ENCODE results near the gene CACNA2D3.

Gene CACNA2D3

DNA sequence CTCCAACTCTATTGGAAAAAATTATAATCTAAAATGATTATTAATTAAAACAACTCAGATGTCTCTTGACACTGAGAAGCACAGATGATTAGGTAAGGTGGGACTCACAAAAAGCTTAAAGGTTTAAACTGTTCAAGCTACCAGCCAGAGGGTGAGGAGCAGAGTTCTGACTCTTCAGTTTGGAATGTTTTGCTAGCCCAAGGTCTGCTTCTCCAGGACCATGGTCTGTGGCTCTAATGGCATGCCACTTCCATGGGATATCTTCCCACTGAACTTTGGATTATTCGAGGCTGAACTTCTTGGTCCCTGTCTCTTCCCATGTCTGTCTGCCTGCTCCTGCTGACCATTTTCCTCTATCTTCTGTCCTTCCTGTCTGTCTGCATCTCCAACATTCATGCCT lies 49.2 kb downstream of the CACNA2D3 start:
- DNase-seq (ENCODE audit: low read depth): no peak

DNA sequence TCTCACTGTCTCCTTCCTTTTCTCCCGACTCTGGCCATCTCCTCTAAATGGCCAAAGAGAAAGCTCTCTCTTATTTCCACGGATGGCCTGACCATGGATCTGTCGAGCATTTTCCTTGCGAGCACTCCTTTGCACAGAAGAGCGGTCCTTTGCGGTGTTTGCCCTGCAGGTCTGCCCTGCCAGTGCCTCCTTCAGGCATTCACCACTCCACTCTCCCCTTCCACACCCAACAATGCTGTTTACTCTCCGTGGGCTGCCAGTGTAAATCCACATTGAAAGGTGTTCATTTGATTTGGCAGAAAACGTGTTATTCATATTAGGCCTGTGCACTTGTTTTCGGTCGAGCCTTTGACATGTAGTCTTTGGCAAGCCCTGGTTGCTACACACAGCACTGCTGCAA lies 49.6 kb downstream of the CACNA2D3 start:
- no peak for DNase-seq (ENCODE audit: low read depth)

DNA sequence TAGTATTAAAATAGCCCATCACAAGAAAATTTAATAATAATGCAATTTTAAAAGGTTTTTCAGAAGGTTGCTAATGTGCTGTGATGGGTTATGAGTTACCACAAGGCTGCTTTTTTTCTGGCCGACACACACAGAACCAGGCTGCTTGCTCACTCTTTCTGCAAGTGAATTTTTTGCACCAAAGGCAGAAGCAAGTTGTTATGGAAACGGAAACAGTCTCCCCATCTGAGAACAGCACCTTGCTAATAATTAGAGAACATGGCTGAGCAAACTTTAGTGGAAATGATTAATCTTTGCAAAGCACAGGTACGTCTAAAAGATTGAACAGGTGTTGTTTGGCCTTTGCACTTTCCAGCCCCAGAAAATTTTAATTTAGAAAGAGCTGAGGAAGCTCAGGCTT lies 51.0 kb downstream of the CACNA2D3 start:
- no peak for DNase-seq (ENCODE audit: low read depth)

DNA sequence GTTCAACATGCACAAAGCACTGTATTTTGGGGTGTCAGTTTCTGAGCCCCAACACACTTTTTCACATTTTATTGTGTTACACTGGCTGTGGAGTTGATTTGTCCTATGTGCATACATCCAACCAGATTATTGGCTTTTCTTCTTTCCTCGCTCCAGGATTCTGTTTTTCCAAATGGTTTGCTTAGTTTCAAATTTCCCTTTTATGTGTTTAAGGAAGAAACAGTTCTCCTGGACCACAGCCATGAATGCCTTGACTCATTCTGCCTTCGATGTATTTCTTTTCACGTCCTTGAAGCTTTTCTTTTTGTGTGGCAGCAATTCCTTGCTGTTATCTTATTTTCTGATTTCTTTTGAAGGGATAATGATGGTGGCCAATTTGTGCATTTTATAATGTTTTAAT lies 53.8 kb downstream of the CACNA2D3 start:
- no peak for DNase-seq (ENCODE audit: low read depth)

DNA sequence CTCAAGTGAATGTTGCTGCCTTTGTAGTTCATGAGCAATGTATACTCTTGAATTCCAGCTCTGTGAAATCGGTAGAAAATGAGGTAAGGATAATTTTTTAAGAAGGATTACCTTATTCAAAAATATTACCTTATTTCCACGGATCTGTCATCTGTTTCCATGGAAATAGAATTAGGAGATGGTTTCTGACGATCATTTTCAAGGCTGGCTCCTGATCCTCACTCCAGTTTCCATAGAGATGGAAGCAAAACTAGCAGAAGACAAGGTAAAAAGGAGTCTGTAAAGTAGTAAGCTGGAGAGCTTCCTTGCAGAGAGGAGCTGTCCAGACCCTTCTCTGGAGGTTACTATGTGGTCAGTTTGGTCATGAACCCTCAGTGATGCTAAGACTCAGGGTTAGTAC lies 55.5 kb downstream of the CACNA2D3 start:
- no peak for DNase-seq (ENCODE audit: low read depth)

DNA sequence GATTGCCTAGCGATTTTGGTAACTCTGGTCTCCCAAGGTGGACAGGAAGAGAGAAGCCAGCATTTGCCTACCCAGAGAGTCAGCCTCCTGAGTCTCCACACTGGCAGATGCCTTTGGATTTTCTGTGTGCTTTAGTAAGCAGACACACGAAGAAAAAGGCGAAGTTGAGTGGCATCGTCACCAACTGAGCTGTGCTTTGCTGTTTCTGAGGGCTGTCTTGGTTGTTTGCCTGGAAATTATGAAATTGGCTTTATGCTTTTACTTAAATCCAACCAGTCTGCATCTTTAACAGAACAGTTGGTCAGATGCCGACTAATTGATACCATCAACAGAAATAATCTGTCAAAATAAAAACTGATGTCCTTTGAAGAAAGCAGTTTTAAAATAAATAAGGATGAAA lies 56.0 kb downstream of the CACNA2D3 start:
- DNase-seq (ENCODE audit: low read depth): no peak

DNA sequence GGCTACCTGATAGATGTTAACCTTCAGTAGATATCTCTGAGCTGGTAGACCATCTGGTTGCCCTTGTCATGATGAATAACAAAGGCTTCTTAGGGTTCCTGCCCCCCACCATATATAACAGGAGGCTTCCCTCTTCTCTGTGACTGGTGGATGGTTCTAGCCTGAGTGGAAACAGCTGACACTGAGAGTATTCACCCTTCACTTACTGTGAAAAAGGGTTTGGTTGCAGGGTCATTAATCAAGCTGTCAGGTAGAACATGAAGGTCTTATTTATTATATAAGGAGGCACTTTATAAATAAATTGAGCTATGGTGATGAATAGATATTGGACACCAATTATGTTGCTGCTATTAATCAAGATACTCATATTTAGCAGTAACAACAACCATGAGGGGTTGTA lies 58.6 kb downstream of the CACNA2D3 start:
- DNase-seq (ENCODE audit: low read depth): no peak

DNA sequence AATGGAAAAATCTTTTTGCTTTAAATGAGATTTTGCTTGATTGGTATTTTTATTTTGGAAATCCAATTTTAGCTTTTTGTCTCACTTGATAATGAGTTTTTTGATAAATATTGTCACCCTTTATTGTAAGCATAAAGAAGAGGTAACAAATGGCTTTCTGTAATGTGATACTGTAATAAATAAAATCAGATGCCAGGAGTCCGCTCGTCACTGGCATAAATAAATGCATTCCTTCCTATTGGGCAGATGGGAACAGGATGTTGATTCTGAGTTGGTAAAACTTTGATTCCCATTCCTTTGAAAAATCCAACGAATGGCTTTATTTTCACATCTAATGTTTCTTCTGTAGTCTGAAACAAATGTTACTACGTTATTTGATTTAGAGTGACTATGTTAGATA lies 59.9 kb downstream of the CACNA2D3 start:
- no peak for DNase-seq (ENCODE audit: low read depth)

DNA sequence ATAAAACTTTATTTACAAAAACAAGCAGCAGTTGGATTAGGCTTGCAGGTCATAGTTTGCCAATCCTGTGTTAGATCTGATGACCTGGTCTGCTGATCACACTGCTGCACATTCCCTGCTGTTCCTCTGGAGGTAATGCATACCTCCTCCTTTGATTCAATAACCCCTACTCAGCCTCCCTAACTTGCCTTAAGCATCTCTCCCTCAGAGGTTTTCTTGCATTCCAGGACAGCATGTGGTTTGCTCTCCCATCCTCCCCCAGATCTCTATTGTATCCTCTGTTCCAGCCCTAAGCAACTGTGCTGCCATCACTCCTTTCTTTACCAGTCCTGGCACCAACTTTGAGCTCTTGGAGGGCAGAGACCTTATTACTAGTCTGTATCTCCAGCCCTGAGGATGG lies 63.4 kb downstream of the CACNA2D3 start:
- no peak for DNase-seq (ENCODE audit: low read depth)

DNA sequence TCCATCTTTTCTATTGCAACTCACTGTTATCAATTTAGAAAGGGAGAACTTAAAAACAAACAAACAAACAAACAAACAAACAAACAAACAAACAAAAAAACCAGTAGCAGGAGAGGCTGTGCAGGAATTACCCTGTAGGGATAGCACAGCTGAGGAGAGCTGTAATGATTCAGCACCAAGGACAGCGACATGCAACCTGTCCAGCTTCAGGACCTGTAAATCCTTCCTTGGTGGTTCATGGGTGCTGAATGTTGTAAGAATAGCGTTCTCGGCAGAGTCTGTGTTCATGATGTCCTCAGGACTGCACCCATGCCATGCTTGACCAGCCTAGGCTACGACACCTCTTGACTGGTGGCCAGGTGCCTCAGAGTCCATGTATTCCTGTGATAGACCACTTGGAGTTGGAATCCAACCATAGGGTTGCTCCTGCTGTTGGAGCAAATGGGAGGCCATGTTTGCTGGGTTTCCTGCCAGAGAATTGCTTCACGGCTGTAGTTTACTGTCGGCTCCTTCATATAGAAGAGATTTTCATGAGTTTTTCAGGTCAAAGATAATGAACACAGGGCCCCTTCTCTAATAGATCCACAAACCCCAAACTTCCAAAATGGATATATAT lies 65.9 kb downstream of the CACNA2D3 start:
- DNase-seq (ENCODE audit: low read depth): no peak

DNA sequence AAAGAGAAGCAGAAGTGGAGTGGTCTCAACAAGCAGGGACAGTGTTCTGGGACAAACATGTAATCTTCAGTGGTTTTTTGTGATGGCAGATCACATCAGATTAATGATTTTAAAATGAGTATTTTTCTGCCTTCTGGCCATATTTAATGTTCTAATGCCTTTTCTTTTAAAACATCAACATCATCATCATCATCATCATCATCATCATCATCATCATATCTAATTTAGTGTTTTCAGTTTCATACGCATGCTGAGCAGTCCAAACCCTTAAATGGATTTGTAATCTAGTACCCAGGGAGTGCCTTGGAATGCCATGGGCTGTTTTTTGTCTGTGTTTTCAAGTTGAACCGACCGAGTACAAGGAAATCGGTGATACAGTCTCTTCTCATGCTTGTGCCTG lies 68.9 kb downstream of the CACNA2D3 start:
- no peak for DNase-seq (ENCODE audit: low read depth)

DNA sequence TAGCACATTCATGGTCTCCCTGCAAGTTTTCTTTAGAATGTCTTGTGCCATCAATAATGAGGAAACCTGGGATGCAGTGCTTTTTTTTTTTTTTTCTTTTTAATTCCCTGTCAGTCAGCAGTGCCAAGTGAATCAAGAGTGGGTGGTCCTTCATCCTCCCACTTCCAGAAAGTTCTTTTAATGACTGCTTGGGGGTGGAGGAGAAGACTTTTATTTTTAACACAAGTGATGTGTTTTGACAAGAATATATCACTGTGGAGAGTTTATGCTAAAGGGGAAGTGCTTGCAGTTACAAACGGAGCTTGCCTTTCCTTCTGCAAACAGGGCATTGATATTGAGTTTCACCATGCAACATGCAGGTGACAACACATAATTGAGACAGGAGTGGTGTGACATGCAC lies 69.7 kb downstream of the CACNA2D3 start:
- DNase-seq (ENCODE audit: low read depth): no peak

DNA sequence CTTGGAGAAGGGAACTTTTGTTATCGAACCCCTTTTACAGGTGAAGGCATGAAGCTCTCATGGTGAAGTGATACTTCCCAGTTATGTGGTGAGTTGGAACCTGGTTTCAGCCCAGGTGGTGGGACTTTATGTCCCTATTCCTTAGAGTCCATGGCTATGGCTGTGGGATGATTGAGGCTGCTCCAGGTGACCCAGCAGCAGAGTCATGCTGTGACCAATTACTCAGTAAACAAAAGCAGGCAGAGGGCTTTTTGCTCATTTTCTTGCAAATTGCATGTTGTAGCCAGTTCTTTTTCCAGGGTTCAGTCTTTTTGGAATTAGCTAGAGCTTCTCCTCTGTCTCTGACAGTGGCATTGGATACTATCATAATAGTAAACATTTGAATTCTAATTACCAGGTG lies 70.7 kb downstream of the CACNA2D3 start:
- DNase-seq (ENCODE audit: low read depth): no peak

DNA sequence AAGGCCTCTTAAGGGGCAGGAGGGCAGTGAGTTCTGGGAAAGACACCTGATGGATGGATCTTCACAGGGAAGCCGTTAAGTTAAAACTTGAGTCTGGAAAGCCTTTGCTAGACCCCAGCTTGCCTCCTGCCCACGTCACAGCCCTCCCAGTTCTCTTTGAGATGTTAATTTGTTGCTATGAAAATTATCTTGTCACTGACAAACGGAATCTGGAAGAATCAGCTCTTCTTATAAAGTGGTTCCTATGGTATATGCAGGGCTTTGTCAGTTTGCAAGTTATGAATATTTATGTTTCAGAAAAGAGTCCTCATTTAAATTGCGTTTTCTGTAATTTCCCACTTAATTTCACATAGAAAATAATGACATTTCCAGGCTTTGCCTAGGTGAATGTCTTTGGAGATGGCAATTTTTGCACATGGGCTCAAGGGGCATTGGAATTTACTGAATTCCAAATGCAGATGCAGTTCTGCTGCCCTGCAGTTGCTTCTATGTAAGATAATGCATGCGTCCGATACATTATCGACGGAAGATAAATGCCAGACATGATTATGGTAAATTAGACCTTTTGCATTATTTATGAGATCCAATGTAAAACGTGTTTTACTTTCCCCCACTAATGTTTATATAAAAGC lies 74.1 kb downstream of the CACNA2D3 start:
- DNase-seq (ENCODE audit: low read depth): no peak

DNA sequence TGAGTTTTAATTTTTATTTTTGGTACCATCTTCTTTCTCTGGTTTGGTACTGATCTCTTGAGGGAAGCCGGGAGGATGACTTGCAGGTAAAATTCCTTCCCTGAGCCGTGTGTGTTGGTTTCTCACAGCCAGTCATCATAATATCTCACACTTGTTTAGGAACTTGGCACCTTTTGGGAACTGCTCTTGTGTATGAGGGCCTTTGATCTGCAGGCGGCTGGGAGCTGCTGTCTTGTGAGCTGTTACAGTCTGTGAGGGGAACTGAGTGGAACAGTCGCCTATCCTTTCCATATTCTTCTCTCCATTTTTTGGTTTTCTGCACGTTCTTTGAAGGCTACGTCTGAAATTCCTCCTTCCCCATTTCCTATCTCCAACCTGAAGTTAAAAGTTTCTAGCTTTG lies 75.2 kb downstream of the CACNA2D3 start:
- DNase-seq (ENCODE audit: low read depth): no peak

DNA sequence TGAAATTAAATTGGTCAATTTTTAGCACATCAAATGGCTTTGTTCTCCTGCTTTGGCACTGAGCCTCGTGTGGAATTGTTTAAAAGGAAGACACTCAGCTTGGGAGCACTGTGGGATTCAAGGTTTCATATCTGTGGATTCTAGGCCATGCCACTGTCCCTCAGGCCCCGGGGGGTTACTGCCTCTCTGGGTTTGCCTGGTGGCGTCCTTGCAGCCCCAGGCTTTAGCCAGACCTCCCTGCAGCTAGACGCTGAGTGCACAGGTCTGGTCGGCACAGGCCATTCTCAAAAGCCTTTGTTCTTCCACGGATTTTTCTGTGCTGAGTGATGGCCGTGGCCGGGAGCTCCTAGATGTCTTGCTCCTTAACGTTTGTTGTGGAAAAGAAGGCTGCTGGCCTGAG lies 76.2 kb downstream of the CACNA2D3 start:
- DNase-seq (ENCODE audit: low read depth): no peak

DNA sequence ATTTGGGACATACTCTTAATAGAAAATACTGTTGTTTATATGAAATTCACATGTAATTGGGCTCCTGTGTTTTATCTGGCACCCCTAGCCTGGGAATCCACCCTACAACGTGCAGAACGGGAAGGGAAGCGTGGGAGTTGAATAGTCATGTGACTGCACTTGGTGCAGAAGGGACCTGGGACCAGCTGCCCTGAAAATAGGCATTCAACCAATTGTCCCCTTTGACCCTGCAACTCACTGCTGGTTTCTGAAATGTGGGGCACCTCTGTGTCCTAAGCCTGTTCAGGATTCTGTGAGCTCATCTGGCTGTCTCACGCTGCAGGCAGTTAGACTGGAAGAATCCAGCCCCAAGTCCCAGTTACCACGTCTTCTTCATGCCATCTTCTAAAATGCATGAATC lies 79.7 kb downstream of the CACNA2D3 start:
- no peak for DNase-seq (ENCODE audit: low read depth)

DNA sequence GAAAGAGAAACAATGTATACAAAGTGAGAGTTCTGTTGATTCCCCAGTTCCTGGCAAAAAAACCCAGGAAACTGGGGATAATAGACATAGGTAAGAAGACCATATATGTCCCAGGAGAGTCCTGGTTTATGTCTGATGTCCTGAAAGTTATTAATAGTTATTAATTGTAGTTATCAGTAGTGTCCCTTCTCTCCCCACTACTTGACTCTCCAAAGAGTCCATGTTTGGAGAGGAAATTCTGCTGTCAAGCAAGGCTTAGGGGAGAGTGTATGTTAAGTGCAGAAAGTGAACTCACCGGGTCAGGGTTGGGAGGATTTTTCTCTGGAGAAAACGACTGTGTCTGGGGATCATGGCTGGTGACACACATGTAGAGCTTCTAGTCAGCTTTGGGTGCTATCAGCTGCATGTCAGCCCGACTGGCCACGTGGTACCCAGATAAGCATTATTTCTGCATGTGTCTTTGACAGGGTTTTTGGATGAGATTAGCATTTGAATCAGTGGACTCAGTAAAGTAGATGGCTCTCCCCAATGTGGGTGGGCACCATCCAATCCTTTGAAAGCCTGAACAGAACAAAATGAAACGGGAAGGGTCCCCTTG lies 80.4 kb downstream of the CACNA2D3 start:
- DNase-seq (ENCODE audit: low read depth): no peak

DNA sequence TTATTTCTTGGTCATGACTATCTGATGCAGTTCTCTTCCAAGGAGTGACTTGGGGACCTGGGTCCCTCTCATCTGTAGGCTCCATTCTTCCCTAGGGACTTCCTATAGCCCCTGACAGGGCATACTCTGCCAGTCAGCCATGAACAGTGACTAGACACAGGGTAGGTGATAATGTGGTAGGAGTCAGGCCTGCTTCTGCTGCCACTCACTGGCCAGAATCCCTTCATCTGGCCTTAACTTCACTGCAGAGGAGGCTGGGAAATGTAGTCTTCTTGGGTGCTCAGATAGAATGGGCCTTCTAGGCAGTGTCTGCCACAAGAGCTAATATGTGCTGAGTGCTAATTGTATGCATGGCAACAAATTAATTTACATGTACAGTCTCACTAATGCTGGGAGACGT lies 84.5 kb downstream of the CACNA2D3 start:
- DNase-seq (ENCODE audit: low read depth): no peak

DNA sequence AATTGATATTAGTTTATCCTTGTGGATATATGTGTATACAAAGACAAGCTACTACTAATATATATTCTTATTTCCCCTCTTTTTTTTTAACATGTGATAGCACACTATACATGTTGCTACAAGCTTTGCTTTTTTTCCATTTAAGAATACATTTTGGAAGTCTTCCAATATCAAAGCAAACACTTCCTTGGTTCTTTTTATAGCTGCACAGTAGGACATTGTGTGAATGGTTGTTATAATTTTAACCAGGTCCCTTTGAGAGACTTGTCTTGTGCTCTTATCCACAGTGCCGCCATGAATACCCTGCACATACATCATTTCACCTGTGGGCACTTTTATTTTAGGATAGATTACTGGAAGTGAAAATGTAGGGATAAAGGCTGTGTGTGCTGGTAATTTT lies 88.7 kb downstream of the CACNA2D3 start:
- DNase-seq (ENCODE audit: low read depth): no peak

DNA sequence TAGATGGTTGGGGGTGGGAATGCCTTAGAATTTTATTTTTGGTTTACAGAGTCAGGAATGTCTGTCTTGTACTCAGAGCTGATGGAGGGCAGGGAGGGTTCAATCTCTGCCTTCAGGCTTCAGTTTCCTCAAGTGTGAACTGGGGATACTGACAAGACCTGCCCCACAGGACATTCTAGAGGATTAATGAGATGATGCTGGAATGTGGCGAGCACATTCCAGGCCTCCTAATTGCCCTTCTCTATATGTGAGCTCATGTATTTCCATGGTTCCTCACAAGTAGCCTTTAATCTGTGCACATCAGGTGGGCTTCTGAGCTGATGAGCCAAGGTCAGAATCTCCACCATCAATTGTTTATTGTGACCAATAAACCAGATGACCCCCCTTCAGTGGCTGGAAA lies 90.4 kb downstream of the CACNA2D3 start:
- DNase-seq (ENCODE audit: low read depth): no peak

DNA sequence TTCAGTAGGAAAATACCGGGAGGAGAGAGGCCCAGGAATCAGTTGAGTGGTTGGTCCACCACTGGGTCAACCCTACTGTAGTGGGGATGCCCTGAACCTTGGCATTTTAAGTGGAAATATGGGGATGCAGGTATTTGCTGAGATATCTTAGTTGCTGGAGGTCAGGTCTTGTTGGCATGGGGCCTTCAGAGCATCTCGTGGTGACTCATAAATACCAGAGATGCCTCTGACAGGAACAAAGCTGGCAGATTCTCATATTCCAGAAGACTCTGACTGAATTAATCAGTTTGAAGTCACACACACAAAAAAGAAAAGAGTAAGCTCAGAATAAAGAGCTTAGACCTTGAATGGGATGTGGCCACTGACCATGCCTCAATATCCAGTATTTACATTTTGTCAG lies 91.6 kb downstream of the CACNA2D3 start:
- DNase-seq (ENCODE audit: low read depth): no peak

DNA sequence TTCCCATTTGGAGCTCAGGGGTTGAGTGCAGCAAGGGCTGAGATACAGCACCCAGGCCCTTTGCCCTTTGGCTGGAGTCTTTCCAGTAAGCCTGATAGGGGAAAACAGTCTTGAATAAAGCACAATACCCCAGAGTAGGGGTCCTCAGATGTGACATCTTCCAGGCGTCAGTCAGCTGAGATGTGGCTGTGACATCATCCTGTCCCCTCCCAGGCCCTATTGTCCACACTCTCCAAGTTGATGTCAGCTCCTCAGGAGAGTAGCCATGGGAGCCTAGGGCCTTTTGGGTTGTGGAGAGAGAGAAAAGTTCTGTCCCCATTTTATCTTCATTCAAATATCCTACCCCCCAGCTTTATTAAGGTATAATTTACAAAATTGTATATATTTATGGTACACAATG lies 92.5 kb downstream of the CACNA2D3 start:
- DNase-seq (ENCODE audit: low read depth): no peak

DNA sequence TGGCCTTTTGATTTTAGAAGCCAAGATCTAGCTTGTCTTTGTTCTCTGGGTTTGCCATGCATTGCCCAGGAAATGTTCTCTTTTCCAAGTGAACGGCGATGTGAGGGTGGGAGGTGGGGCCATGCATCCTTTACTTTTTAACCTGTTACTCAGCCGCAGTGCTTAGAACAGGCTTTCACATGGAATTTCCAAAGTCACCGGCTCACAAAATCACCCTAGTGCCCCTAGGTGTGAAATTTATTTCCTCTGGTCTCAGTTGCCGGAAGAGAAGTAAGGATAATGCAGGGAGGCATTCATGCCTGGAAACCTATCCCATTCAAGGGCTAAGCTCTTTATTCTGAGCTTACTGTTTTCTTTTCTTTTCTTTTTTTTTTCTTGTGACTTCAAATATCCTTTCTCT lies 93.2 kb downstream of the CACNA2D3 start:
- no peak for DNase-seq (ENCODE audit: low read depth)
